Muscle layer of duodenum (tissue), 2 donors: ENCODE data around the gene MAP7D3.
"Not testable (repeated sequence)": the region's sequence is repeated elsewhere in the genome, so short reads cannot be mapped to it uniquely, and the experiment has no call there.

ENCODE experiments used
- H3K27ac ChIP-seq: one replicate; pipeline ENCODE4 v1.7.0; 2013; ENCODE audit warnings: mild to moderate bottlenecking, low read length
- H3K27me3 ChIP-seq: one replicate; pipeline ENCODE4 v1.7.0; 2013; ENCODE audit warnings: low read depth, mild to moderate bottlenecking, control low read depth, low read length
- H3K36me3 ChIP-seq, 2 donors: one replicate each; pipeline ENCODE4 v1.7.0; 2013; ENCODE audit warnings: low read length in 2 of 2, control low read depth in 1 of 2, mild to moderate bottlenecking in 1 of 2; ENCODE audit not compliant: insufficient read depth in 2 of 2, control insufficient read depth in 1 of 2
- H3K4me1 ChIP-seq, 2 donors: one replicate each; pipeline ENCODE4 v1.7.0; 2013; ENCODE audit warnings: low read length in 2 of 2, mild to moderate bottlenecking in 2 of 2, control low read depth in 1 of 2, moderate library complexity in 1 of 2; ENCODE audit not compliant: insufficient read depth in 2 of 2, control insufficient read depth in 1 of 2
- H3K4me3 ChIP-seq, 2 donors: one replicate each; pipeline ENCODE4 v1.7.0; 2013; ENCODE audit warnings: low read length in 2 of 2, low read depth in 1 of 2, mild to moderate bottlenecking in 1 of 2
- H3K9me3 ChIP-seq, 2 donors: one replicate each; pipeline ENCODE4 v1.7.0; 2013; ENCODE audit warnings: low read length in 2 of 2, control low read depth in 1 of 2, mild to moderate bottlenecking in 1 of 2; ENCODE audit not compliant: control insufficient read depth in 1 of 2
- donor health status: healthy.

MAP7D3 gene

GRCh38 chrX:136246201-136246600 is 5.0 kb downstream of the MAP7D3 start:
- Histone ChIP-seq H3K27me3 (no peaks in the 10 kb centered on the region), H3K36me3 (peaks cover 18% of the 10 kb centered on the region in 2 donors), H3K9me3 (no peaks in the 10 kb centered on the region), H3K4me1 (no peaks in the 10 kb centered on the region), H3K4me3 (no peak overlapping the region), H3K27ac (no peak overlapping the region)

GRCh38 chrX:136237849-136238248 is 13.4 kb downstream of the MAP7D3 start:
- H3K4me3 ChIP-seq, H3K36me3 ChIP-seq, H3K4me1 ChIP-seq, H3K9me3 ChIP-seq, H3K27me3 ChIP-seq, H3K27ac ChIP-seq: not testable (repeated sequence)

GRCh38 chrX:136237074-136237473 is 14.1 kb downstream of the MAP7D3 start:
- Histone ChIP-seq H3K27ac (no peak overlapping the region), H3K4me1 (no peaks in the 10 kb centered on the region), H3K4me3 (no peak overlapping the region), H3K27me3 (no peaks in the 10 kb centered on the region), H3K9me3 (no peaks in the 10 kb centered on the region), H3K36me3 (peaks cover 0 to under 1% of the 10 kb centered on the region in 2 donors)

GRCh38 chrX:136228839-136229207 is 22.4 kb downstream of the MAP7D3 start:
- Histone ChIP-seq H3K27ac (no peak overlapping the region), H3K36me3 (peaks cover 14 to 41% of the 10 kb centered on the region in 2 donors), H3K4me3 (no peak overlapping the region), H3K9me3 (no peaks in the 10 kb centered on the region), H3K27me3 (no peaks in the 10 kb centered on the region), H3K4me1 (no peaks in the 10 kb centered on the region)

GRCh38 chrX:136227948-136228838 is 23.0 kb downstream of the MAP7D3 start:
- Histone ChIP-seq H3K27me3 (no peaks in the 10 kb centered on the region), H3K4me1 (no peaks in the 10 kb centered on the region), H3K4me3 (no peak overlapping the region), H3K9me3 (no peaks in the 10 kb centered on the region), H3K36me3 (peaks cover 14 to 44% of the 10 kb centered on the region in 2 donors), H3K27ac (no peak overlapping the region)

GRCh38 chrX:136227074-136227473 is 24.1 kb downstream of the MAP7D3 start:
- Histone ChIP-seq H3K9me3 (no peaks in the 10 kb centered on the region), H3K36me3 (peaks cover 18 to 49% of the 10 kb centered on the region in 2 donors), H3K27ac (no peak overlapping the region), H3K27me3 (no peaks in the 10 kb centered on the region), H3K4me3 (no peak overlapping the region), H3K4me1 (no peaks in the 10 kb centered on the region)

- no peak overlapping the region for H3K4me3 ChIP-seq
- H3K27me3 ChIP-seq: no peaks in the 10 kb centered on the region
- no peaks in the 10 kb centered on the region for H3K9me3 ChIP-seq
- H3K27ac ChIP-seq: no peak overlapping the region
- H3K4me1 ChIP-seq: no peaks in the 10 kb centered on the region
- peaks cover 31 to 57% of the 10 kb centered on the region in 2 donors for H3K36me3 ChIP-seq
Measured at GRCh38 chrX:136221851-136222513, 29.2 kb downstream of the MAP7D3 start.

- Histone ChIP-seq H3K4me1 (no peaks in the 10 kb centered on the region), H3K36me3 (peaks cover 24 to 50% of the 10 kb centered on the region in 2 donors), H3K27me3 (no peaks in the 10 kb centered on the region), H3K9me3 (no peaks in the 10 kb centered on the region), H3K27ac (no peak overlapping the region), H3K4me3 (no peak overlapping the region)
Measured at GRCh38 chrX:136220951-136221350, 30.2 kb downstream of the MAP7D3 start.

GRCh38 chrX:136220540-136220939 is 30.7 kb downstream of the MAP7D3 start:
- H3K9me3 ChIP-seq: no peaks in the 10 kb centered on the region
- no peaks in the 10 kb centered on the region for H3K4me1 ChIP-seq

GRCh38 chrX:136219893-136220292 is 31.3 kb downstream of the MAP7D3 start:
- Histone ChIP-seq H3K27me3 (no peaks in the 10 kb centered on the region), H3K4me3 (no peak overlapping the region), H3K9me3 (no peaks in the 10 kb centered on the region), H3K36me3 (peaks cover 18 to 40% of the 10 kb centered on the region in 2 donors), H3K4me1 (no peaks in the 10 kb centered on the region), H3K27ac (no peak overlapping the region)

More at GRCh38 chrX:136220540-136220939, 30.7 kb downstream of the MAP7D3 start:
- Histone ChIP-seq H3K36me3 (peaks cover 22 to 47% of the 10 kb centered on the region in 2 donors), H3K4me3 (no peak overlapping the region), H3K27ac (no peak overlapping the region), H3K27me3 (no peaks in the 10 kb centered on the region)

- peaks cover 7 to 17% of the 10 kb centered on the region in 2 donors for H3K36me3 ChIP-seq
- H3K9me3 ChIP-seq: no peaks in the 10 kb centered on the region
- peaks cover 0 to 6% of the 10 kb centered on the region in 2 donors for H3K4me1 ChIP-seq
Measured at GRCh38 chrX:136215559-136215958, 35.6 kb downstream of the MAP7D3 start.

More at GRCh38 chrX:136215559-136215958, 35.6 kb downstream of the MAP7D3 start:
- H3K4me3 ChIP-seq: no peak overlapping the region
- H3K27me3 ChIP-seq: no peaks in the 10 kb centered on the region
- no peak overlapping the region for H3K27ac ChIP-seq
